Hepatocyte (in vitro differentiated cells): ENCODE measurements around the gene PAEP.

ENCODE experiments used
- EZH2 ChIP-seq: fragments of 200-600 bp; sonication (generic); IDR thresholded peaks from 2 replicates; pipeline ENCODE4 v1.6.1; 2016; ENCODE audit warnings: antibody characterized with exemption, mild to moderate bottlenecking, borderline replicate concordance
- EZH2phosphoT487 ChIP-seq: fragments of 200-600 bp; sonication (generic); IDR thresholded peaks from one replicate; pipeline ENCODE4 v1.6.1; 2018; ENCODE audit warnings: antibody characterized with exemption, mild to moderate bottlenecking, low read depth, moderate library complexity; ENCODE audit not compliant: unreplicated experiment, severe bottlenecking
- TF ChIP-seq, protein P1 (sequence below): fragments of 200-600 bp; sonication (generic); IDR thresholded peaks from 2 replicates; pipeline ENCODE4 v1.5.1; 2016; ENCODE audit warnings: antibody characterized with exemption, mild to moderate bottlenecking; ENCODE audit not compliant: poor library complexity

- TF ChIP-seq, protein P1, sequence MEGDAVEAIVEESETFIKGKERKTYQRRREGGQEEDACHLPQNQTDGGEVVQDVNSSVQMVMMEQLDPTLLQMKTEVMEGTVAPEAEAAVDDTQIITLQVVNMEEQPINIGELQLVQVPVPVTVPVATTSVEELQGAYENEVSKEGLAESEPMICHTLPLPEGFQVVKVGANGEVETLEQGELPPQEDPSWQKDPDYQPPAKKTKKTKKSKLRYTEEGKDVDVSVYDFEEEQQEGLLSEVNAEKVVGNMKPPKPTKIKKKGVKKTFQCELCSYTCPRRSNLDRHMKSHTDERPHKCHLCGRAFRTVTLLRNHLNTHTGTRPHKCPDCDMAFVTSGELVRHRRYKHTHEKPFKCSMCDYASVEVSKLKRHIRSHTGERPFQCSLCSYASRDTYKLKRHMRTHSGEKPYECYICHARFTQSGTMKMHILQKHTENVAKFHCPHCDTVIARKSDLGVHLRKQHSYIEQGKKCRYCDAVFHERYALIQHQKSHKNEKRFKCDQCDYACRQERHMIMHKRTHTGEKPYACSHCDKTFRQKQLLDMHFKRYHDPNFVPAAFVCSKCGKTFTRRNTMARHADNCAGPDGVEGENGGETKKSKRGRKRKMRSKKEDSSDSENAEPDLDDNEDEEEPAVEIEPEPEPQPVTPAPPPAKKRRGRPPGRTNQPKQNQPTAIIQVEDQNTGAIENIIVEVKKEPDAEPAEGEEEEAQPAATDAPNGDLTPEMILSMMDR: no peak
- TF ChIP-seq EZH2phosphoT487 (no peak), EZH2 (no peak)
These were observed 48.7 kb upstream of the PAEP start for GRCh38 chr9:135512904-135513303.
